Fibroblast of lung (primary cell): ENCODE measurements around the gene ZNF273. TPM values are rescaled to one million over a fixed set of nuclear protein-coding genes. Genes with fewer than 3 reads are reported as not detected.
A peak's percentile ranks its signal among the peaks of the same experiment; 100 is the strongest.
"Not testable (repeated sequence)": the region's sequence is repeated elsewhere in the genome, so short reads cannot be mapped to it uniquely, and the experiment has no call there.

Experiments
- DNase-seq, 2 donors: peaks; one replicate each; pipeline versions ENCODE4 v3.0.0 to v3.0.0-alpha.2; 2010; ENCODE audit warnings: low read depth in 2 of 2
- H2AFZ ChIP-seq: 2 replicates; pipeline ENCODE4 v1.5.1; 2012; ENCODE audit warnings: low read length, control low read depth, inconsistent platforms
- H3K27ac ChIP-seq: 2 replicates; pipeline ENCODE4 v1.5.1; 2011; ENCODE audit warnings: low read length, control low read depth; ENCODE audit not compliant: insufficient read depth
- H3K27me3 ChIP-seq: 2 replicates; pipeline ENCODE4 v1.5.1; 2011; ENCODE audit warnings: mild to moderate bottlenecking, low read length; ENCODE audit not compliant: control insufficient read depth, insufficient read depth
- H3K36me3 ChIP-seq: 2 replicates; pipeline ENCODE4 v1.5.1; 2011; ENCODE audit warnings: low read length; ENCODE audit not compliant: control insufficient read depth, insufficient read depth
- H3K4me1 ChIP-seq: 2 replicates; pipeline ENCODE4 v1.5.1; 2011; ENCODE audit warnings: low read length; ENCODE audit not compliant: control insufficient read depth, insufficient read depth; ENCODE audit errors: extremely low read depth
- H3K4me2 ChIP-seq: 2 replicates; pipeline ENCODE4 v1.5.1; 2011; ENCODE audit warnings: low read length, control low read depth; ENCODE audit not compliant: insufficient read depth; ENCODE audit errors: extremely low read depth
- H3K4me3 ChIP-seq, 4 experiments: fragments of 200-600 bp in 1 of 4; sonication (generic) in 1 of 4; replicated peaks in 1 of 4; 2 replicates each; pipeline ENCODE4 v1.5.1; 2011 to 2016; ENCODE audit warnings: low read length in 4 of 4, low read depth in 3 of 4, mild to moderate bottlenecking in 3 of 4, control low read depth in 2 of 4, inconsistent platforms in 1 of 4, mixed read lengths in 1 of 4; ENCODE audit not compliant: insufficient read depth in 1 of 4; ENCODE audit errors: control extremely low read depth in 1 of 4
- H3K79me2 ChIP-seq: 2 replicates; pipeline ENCODE4 v1.5.1; 2012; ENCODE audit warnings: mild to moderate bottlenecking, low read length, inconsistent platforms; ENCODE audit not compliant: control insufficient read depth, insufficient read depth
- H3K9ac ChIP-seq: 2 replicates; pipeline ENCODE4 v1.5.1; 2011; ENCODE audit warnings: mild to moderate bottlenecking, low read length, control low read depth; ENCODE audit not compliant: insufficient read depth
- H3K9me3 ChIP-seq: 2 replicates; pipeline ENCODE4 v1.5.1; 2012; ENCODE audit warnings: low read depth, low read length; ENCODE audit not compliant: control insufficient read depth, insufficient read depth
- H4K20me1 ChIP-seq: 2 replicates; pipeline ENCODE4 v1.5.1; 2011; ENCODE audit warnings: low read length; ENCODE audit not compliant: control insufficient read depth, insufficient read depth; ENCODE audit errors: extremely low read depth
- EZH2 ChIP-seq: IDR thresholded peaks from 2 replicates; pipeline ENCODE4 v1.5.1; 2012; ENCODE audit warnings: low read length, control low read depth, mild to moderate bottlenecking; ENCODE audit errors: missing control alignments
- polyA plus RNA-seq, 2 donors: library from polyadenylated mRNA; depleted of rRNA in 1 of 2; stranded (reverse) in 1 of 2; unstranded in 1 of 2; fragments of >200 nt; gene quantifications; 2 replicates each; pipeline ENCODE4 v1.2.1, GENCODE V29; 2011 to 2012; ENCODE audit warnings: missing spikeins in 1 of 2
- total RNA-seq: library from RNA; depleted of rRNA; stranded (reverse); fragments of >200 nt; gene quantifications from 2 replicates; pipeline ENCODE4 v1.2.1, GENCODE V29; 2014
- TF ChIP-seq, protein P1 (sequence below), 2 donors: IDR thresholded peaks in 1 of 2; conservative IDR thresholded peaks in 1 of 2; 1 replicate in 1 of 2; 2 replicates in 1 of 2; pipeline ENCODE4 v1.5.1; 2011 to 2012; ENCODE audit warnings: low read length in 2 of 2, control low read depth in 1 of 2, inconsistent platforms in 1 of 2, low read depth in 1 of 2, mild to moderate bottlenecking in 1 of 2

ZNF273 gene
- total and polyA plus RNA-seq, 2 donors (not counting 1 experiment from before 2014, with no cell fraction given): 2.1 to 3.1 TPM

GRCh38 chr7:64888901-64889685 is 14.0 kb upstream of the ZNF273 start:
- H3K4me3 ChIP-seq: peak overlapping the region in 2 of 4 experiments; percentile 33 to 40
- no peaks in the 10 kb centered on the region for H3K9me3 ChIP-seq
- DNase-seq: peak in 1 of 2 donors; percentile 7
- H3K36me3 ChIP-seq: no peaks in the 10 kb centered on the region
- H3K4me1 ChIP-seq: no peaks in the 10 kb centered on the region
- no peak overlapping the region for H3K9ac ChIP-seq
- H3K4me2 ChIP-seq: peak overlapping the region; percentile 59
- no peaks in the 10 kb centered on the region for H4K20me1 ChIP-seq
- H3K27me3 ChIP-seq: peaks cover 10% of the 10 kb centered on the region
- no peaks in the 10 kb centered on the region for H3K79me2 ChIP-seq
- TF ChIP-seq, protein P1, sequence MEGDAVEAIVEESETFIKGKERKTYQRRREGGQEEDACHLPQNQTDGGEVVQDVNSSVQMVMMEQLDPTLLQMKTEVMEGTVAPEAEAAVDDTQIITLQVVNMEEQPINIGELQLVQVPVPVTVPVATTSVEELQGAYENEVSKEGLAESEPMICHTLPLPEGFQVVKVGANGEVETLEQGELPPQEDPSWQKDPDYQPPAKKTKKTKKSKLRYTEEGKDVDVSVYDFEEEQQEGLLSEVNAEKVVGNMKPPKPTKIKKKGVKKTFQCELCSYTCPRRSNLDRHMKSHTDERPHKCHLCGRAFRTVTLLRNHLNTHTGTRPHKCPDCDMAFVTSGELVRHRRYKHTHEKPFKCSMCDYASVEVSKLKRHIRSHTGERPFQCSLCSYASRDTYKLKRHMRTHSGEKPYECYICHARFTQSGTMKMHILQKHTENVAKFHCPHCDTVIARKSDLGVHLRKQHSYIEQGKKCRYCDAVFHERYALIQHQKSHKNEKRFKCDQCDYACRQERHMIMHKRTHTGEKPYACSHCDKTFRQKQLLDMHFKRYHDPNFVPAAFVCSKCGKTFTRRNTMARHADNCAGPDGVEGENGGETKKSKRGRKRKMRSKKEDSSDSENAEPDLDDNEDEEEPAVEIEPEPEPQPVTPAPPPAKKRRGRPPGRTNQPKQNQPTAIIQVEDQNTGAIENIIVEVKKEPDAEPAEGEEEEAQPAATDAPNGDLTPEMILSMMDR (conservative IDR thresholded peaks at IDR 0.05 in 1 of 2, IDR thresholded peaks at IDR 0.05 in 1 of 2; ENCODE audit: low read depth in 1 of 2, low read length in 2 of 2): no peak
- peak; percentile 75 for TF ChIP-seq EZH2
- peak overlapping the region; percentile 49 for H2AFZ ChIP-seq
- H3K27ac ChIP-seq: no peak overlapping the region

GRCh38 chr7:64889686-64890162 is 13.3 kb upstream of the ZNF273 start:
- Histone ChIP-seq H3K79me2 (no peaks in the 10 kb centered on the region), H3K27me3 (peaks cover 10% of the 10 kb centered on the region), H4K20me1 (no peaks in the 10 kb centered on the region), H3K4me3 (no peak overlapping the region), H3K4me2 (no peak overlapping the region), H3K27ac (no peak overlapping the region), H3K9ac (no peak overlapping the region), H3K9me3 (no peaks in the 10 kb centered on the region), H3K36me3 (no peaks in the 10 kb centered on the region), H2AFZ (no peak overlapping the region), H3K4me1 (no peaks in the 10 kb centered on the region)
- TF ChIP-seq, protein P1 (conservative IDR thresholded peaks at IDR 0.05 in 1 of 2, IDR thresholded peaks at IDR 0.05 in 1 of 2; ENCODE audit: low read depth in 1 of 2, low read length in 2 of 2): no peak
- no peak for TF ChIP-seq EZH2
- no peak for DNase-seq

DNA sequence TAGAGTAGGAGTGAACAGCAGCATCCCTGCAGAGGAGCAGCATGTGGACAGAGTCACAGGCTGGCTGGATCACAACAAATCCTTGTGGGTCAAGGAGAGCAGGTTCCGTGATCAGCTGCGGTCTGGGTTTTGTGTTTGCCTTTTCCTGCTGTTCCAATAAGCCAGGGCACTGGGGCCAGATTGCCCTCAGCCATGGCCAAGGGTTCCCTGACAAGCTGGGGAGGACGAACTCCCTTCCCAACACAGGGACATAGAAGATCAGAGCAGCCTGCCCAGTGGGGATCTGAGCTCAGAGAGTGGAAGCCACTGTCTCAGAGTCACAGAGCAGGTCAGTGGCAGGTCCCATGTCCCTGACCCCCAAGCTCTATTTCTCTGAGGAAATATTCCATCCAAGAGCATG is 12.8 kb upstream of the ZNF273 start:
- not testable (repeated sequence) for H2AFZ ChIP-seq, H3K9ac ChIP-seq, H3K4me3 ChIP-seq, H4K20me1 ChIP-seq, H3K79me2 ChIP-seq, H3K36me3 ChIP-seq, H3K27me3 ChIP-seq, H3K4me1 ChIP-seq, H3K27ac ChIP-seq, H3K4me2 ChIP-seq, H3K9me3 ChIP-seq, DNase-seq
